Choroid plexus epithelial cell (primary cell): ENCODE measurements around the gene ABI2.

Experiments used
- DNase-seq: peaks from one replicate; pipeline ENCODE4 v3.0.0-alpha.2; 2010; ENCODE audit warnings: low read depth
- H3K4me3 ChIP-seq: 2 replicates; pipeline ENCODE4 v1.5.1; 2011; ENCODE audit warnings: low read depth, mild to moderate bottlenecking, control low read depth, low read length, moderate library complexity
- CTCF ChIP-seq: conservative IDR thresholded peaks from 2 replicates; pipeline ENCODE4 v1.5.1; 2011; ENCODE audit warnings: low read depth, mild to moderate bottlenecking, control low read depth, inconsistent platforms, low read length, moderate library complexity

Gene ABI2

DNA sequence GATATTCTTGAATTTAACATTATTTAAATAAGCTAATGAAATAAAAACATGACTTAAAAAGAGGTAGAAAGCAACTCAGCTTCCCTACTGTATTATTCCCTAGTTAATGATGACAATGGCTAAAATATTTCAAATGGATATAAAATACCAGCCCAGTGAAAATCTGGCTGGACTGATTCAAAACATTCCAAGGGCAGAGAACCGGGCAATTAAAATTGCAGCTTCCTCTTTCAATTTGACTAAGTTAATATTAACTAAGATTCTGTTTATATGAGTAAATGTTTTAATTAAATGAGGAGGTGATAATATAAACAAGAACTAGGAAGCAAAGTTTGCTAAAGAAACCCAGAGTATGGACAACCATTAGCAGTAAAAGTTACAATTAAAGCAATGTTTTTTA is 141.4 kb downstream of the ABI2 start:
- DNase-seq = no peak
- no peak for TF ChIP-seq CTCF
- H3K4me3 ChIP-seq = no peak overlapping the region

DNA sequence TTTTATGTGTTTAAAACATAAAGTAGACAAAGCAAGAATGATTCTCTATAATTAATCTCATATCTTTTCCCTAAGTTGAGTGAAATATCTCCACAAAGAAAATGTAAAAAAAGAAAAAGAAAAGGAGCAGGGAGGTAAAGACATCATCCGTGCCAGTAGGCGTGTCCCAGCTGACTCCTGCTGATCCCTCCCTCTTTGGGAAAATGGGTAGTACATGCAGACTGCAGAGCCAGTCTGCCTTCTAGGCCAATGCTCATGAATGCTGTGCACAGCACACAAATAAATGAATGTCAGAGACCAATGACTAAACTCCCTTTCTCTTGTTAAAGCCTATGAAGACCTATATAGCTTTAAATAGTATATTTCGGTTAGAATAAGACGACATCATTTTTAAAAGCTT is 142.2 kb downstream of the ABI2 start:
- DNase-seq = peak; percentile 19
- H3K4me3 ChIP-seq = no peak overlapping the region
- TF ChIP-seq CTCF = no peak

GRCh38 chr2:203471323-203471722 is 143.1 kb downstream of the ABI2 start:
- TF ChIP-seq CTCF = no peak
- DNase-seq = no peak
- no peak overlapping the region for H3K4me3 ChIP-seq

GRCh38 chr2:203476881-203477280 is 148.7 kb downstream of the ABI2 start:
- DNase-seq = peak; percentile 52
- TF ChIP-seq CTCF = no peak
- no peak overlapping the region for H3K4me3 ChIP-seq

- DNase-seq = no peak
- TF ChIP-seq CTCF = no peak
- H3K4me3 ChIP-seq = no peak overlapping the region
Observed at GRCh38 chr2:203480623-203481022, 152.4 kb downstream of the ABI2 start.

DNA sequence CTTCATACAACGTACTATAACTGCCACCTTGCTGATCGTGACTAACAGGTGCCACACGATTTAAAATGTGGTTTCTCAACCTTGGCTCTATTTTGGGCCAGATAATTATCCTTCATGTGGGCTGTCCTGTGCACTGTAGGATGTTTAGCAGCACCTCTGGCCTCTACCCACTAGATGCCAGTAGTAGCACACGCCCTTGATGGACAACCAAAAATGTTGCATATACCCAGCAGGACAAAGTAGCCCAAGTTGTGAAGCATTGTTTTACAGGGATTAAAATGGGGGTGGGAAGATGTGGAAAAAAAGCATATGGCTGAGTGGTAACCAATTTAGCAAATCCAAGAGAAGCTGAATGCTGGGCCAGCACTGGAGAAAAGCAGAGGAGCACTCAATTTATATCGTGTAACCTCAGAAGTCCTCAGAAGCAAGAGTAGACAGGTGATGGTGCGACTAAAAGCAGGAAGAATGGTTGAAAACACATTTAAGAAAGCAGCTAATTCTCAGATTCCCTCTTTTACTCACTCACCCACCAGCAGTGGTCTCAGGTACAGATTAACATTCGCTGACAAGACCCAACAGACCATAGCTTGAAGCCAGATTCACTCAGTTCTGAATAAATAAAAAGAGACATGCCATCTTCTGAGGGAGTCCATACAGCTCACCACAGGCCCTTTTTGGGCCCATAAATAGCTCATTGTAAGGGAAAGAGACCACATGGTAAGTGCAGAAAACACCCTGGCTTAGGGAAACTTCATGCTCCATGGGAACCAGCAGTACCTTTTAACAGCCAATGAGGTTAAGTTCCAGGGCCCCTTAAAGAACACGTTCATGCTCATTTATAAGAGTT is 156.3 kb downstream of the ABI2 start:
- H3K4me3 ChIP-seq = no peak overlapping the region
- peak; percentile 57 for DNase-seq
- TF ChIP-seq CTCF = peak; percentile 65

- TF ChIP-seq CTCF = no peak
- H3K4me3 ChIP-seq = no peak overlapping the region
- DNase-seq = no peak
Observed at GRCh38 chr2:203489531-203489930, 161.3 kb downstream of the ABI2 start.
